Right kidney (tissue), 1 donor: ENCODE results near the gene DAPK2.

Experiments
- DNase-seq: peaks from one replicate; pipeline ENCODE4 v3.0.0-alpha.2; 2016

The DAPK2 gene

GRCh38 chr15:63942486-63943365, 103.6 kb downstream of the DAPK2 start:
- no peak for DNase-seq

- no peak for DNase-seq
Measured at GRCh38 chr15:63941698-63942465, 104.4 kb downstream of the DAPK2 start.

GRCh38 chr15:63940966-63941620, 105.2 kb downstream of the DAPK2 start:
- no peak for DNase-seq

GRCh38 chr15:63939531-63940130, 106.7 kb downstream of the DAPK2 start:
- DNase-seq, result no peak

GRCh38 chr15:63938486-63939061, 107.7 kb downstream of the DAPK2 start:
- DNase-seq, result no peak

- DNase-seq, result no peak
Measured at GRCh38 chr15:63933522-63933921, 112.8 kb downstream of the DAPK2 start.

- no peak for DNase-seq
Measured at GRCh38 chr15:63931556-63931955, 114.7 kb downstream of the DAPK2 start.

GRCh38 chr15:63930034-63930433, 116.3 kb downstream of the DAPK2 start:
- no peak for DNase-seq

- DNase-seq, result no peak
Measured at GRCh38 chr15:63928185-63928842, 118.0 kb downstream of the DAPK2 start.

GRCh38 chr15:63923993-63924950, 122.0 kb downstream of the DAPK2 start:
- DNase-seq, result no peak

GRCh38 chr15:63922916-63923315, 123.4 kb downstream of the DAPK2 start:
- DNase-seq, result no peak

- no peak for DNase-seq
Measured at GRCh38 chr15:63922261-63922904, 123.9 kb downstream of the DAPK2 start.

- peak; percentile 40 for DNase-seq
Measured at GRCh38 chr15:63920504-63921175, 125.6 kb downstream of the DAPK2 start.

GRCh38 chr15:63918901-63919348, 127.4 kb downstream of the DAPK2 start:
- no peak for DNase-seq

- no peak for DNase-seq
Measured at GRCh38 chr15:63918317-63918672, 128.0 kb downstream of the DAPK2 start.

GRCh38 chr15:63917588-63918316, 128.5 kb downstream of the DAPK2 start:
- no peak for DNase-seq

- DNase-seq, result peak; percentile 68
Measured at GRCh38 chr15:63915873-63916771, 130.2 kb downstream of the DAPK2 start.
